ENCODE data around the gene GCNT1.

Gene GCNT1

DNA sequence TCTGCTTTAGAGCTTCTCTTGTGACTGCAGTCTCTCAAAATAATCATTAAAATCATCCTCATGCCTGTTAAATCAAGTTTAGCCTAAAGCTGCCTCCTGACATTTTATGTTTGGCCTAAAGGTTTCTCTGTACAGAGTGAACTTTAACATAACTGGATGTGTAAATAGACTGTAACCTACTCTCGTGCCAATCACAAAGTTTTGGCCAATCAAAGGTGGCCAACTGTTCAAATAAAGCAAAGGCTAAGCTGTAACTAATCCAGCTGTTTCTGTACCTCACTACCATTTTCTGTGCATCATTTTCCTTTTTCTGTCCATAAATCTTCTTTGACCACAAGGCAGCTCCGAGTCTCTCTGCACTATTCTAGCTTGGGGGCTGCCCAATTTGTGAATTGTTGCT, 86.2 kb downstream of the GCNT1 start:
- no peak for DNase-seq

- no peak for DNase-seq
These were observed 93.2 kb downstream of the GCNT1 start for GRCh38 chr9:76552181-76552580.

GRCh38 chr9:76552751-76553455, 93.9 kb downstream of the GCNT1 start:
- DNase-seq: no peak

- DNase-seq: no peak
These were observed 94.7 kb downstream of the GCNT1 start for GRCh38 chr9:76553680-76554079.
